Glomerular visceral epithelial cell (primary cell): ENCODE measurements around the gene NCOA3.
A peak's percentile ranks its signal among the peaks of the same experiment; 100 is the strongest.
"Not testable (repeated sequence)": the region's sequence is repeated elsewhere in the genome, so short reads cannot be mapped to it uniquely, and the experiment has no call there.

Experiments
- DNase-seq: peaks from one replicate; pipeline ENCODE4 v3.0.0-alpha.2; 2016; ENCODE audit errors: extremely low spot score

Gene NCOA3

GRCh38 chr20:47535994-47536393 lies 34.3 kb downstream of the NCOA3 start:
- no peak for DNase-seq

GRCh38 chr20:47540443-47541354 lies 39.0 kb downstream of the NCOA3 start:
- DNase-seq, result no peak

- no peak for DNase-seq
These were observed 39.8 kb downstream of the NCOA3 start for GRCh38 chr20:47541355-47541922.

DNA sequence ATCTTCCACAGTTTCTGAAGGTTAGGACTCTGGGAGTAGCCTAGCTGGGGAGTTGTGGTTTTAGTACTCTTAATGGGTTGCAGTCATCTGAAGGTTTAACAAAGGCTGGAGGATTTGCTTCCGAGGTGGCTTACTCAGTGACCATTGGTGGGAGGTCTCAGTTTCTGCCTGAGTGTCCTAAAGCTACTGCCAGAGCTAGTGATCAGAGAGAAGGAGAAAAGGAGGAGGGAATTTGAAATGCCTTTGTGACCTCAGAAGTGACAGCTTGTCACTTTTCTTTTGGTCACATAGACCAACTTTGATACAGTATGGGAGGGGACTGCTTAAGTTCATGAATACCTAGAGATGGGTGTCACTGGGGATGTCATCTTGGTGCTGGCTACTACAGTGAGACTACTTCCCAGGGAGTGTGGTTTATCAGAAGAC lies 41.3 kb downstream of the NCOA3 start:
- peak; percentile 71 for DNase-seq

- DNase-seq, result peak; percentile 88
These were observed 42.6 kb downstream of the NCOA3 start for GRCh38 chr20:47544240-47544639.

- no peak for DNase-seq
These were observed 43.2 kb downstream of the NCOA3 start for GRCh38 chr20:47544852-47545251.

DNA sequence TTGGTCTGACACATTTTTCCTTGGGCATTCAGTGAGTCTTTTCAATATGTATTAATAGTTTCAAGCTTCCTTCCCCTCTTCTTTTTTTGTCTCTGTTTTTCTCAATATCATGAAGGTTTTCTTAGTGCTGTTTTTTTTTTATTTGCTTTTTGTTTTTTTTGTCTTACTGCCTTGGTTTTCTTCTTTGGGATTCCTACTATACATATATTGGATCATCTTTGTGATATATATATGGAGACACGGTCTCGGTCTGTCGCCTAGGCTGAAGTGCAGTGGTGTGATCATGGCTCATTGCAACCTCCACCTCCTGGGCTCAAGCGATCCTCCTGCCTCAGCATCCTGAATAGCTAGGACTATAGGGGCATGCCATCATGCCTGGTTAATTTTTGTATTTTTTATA lies 43.8 kb downstream of the NCOA3 start:
- no peak for DNase-seq

DNA sequence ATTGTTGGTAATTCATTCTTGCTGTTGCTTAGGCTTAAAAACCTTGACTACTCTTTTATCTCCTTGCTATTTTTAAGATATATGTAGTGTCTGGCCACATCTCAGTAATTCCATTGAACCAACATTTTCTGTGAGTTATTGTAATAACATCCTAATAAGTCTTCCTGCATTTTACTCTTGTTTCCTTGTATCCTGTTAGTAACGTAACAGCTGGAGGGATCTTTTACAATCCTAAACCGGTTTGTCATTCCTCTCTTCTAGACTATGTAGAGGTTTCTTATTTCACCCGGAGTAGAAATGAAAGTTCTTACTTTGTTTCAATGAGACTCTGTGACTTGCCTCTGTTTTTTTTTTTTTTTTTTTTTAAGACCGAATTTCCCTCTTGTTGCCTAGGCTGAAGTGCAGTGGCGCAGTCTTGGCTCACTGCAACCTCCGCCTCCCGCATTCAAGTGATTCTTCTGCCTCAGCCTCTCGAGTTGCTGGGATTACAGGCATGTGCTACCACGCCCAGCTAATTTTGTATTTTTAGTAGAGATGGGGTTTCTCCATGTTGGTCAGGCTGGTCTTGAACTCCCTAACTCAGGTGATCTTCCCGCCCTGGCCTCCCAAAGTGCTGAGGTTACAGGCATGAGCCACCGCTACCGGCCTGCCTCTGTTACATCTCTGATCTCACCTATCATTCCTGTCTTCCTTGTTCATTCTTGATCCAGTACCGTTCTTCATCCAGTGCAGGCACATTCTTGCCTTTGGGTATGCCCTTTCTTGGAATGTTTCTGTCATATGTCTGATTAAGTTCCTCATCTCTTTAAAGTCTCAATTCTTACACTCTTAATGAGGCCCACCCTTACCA lies 44.7 kb downstream of the NCOA3 start:
- no peak for DNase-seq

- DNase-seq, result no peak
These were observed 45.3 kb downstream of the NCOA3 start for GRCh38 chr20:47547034-47547387.

- no peak for DNase-seq
These were observed 48.0 kb downstream of the NCOA3 start for GRCh38 chr20:47549671-47550070.

DNA sequence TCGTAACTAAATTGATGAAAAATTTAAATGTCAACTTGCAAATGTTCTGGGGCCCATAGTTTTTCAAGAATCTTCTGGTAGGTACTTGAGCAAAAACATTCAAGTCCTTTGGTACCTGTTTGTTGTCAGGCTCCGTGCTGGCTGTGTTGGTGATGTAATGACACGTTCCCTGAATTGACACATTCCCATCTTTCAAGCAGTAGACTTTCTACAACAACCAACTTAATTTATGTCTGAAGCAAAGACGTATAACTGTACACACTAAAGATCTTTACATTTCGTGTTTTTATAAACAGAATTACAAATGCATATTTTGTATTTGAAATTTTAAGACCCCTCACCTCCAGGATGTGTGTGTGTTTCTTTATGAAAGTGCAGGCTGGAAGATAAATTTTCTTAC lies 49.5 kb downstream of the NCOA3 start:
- no peak for DNase-seq

- peak; percentile 39 for DNase-seq
These were observed 50.2 kb downstream of the NCOA3 start for GRCh38 chr20:47551841-47552240.

DNA sequence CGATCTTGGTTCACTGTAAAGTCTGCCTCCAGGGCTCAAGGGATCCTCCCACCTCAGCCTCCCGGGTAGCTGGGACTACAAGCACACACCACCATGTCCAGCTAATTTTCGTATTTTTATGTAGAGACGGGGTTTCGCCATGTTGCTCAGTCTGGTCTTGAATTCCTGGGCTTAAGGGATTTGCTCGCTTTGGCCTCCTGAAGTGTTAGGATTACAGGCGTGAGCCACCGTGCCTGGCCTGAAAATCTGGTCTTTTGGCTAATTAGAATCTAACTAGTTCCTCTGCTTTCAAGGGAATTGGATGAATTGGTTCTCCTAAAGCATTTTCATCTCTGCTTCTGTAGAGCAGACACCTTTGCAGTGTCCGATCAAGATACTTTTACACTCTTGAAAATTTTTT lies 51.3 kb downstream of the NCOA3 start:
- DNase-seq, result no peak

- DNase-seq, result not testable (repeated sequence)
These were observed 52.0 kb downstream of the NCOA3 start for GRCh38 chr20:47553594-47554235.

DNA sequence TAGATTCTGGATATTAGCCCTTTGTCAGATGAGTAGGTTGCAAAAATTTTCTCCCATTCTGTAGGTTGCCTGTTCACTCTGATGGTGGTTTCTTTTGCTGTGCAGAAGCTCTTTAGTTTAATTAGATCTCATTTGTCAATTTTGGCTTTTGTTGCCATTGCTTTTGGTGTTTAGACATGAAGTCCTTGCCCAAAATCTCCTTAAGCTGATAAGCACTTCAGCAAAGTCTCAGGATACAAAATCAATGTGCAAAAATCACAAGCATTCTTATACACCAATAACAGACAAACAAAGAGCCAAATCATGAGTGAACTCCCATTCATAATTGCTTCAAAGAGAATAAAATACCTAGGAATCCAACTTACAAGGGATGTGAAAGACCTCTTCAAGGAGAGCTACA lies 52.6 kb downstream of the NCOA3 start:
- DNase-seq, result not testable (repeated sequence)

GRCh38 chr20:47557218-47557617 lies 55.5 kb downstream of the NCOA3 start:
- no peak for DNase-seq

DNA sequence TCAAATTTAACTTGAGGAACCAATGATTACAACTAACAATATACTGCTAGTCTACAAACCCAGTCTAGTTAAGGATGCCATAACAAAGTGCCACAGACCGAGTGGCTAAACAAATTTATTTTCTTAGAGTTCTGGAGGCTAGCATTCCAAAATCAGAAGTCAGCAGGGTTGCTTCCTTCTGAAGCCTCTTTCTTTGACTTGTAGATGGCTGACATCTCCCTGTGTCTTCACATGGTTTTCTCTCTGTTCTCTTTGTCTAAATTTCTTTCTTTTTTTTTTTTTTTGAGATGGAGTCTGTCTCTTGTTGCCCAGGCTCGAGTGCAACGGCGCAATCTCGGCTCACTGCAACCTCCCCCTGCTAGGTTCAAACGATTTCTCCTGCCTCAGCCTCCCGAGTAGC lies 56.1 kb downstream of the NCOA3 start:
- DNase-seq, result no peak

DNA sequence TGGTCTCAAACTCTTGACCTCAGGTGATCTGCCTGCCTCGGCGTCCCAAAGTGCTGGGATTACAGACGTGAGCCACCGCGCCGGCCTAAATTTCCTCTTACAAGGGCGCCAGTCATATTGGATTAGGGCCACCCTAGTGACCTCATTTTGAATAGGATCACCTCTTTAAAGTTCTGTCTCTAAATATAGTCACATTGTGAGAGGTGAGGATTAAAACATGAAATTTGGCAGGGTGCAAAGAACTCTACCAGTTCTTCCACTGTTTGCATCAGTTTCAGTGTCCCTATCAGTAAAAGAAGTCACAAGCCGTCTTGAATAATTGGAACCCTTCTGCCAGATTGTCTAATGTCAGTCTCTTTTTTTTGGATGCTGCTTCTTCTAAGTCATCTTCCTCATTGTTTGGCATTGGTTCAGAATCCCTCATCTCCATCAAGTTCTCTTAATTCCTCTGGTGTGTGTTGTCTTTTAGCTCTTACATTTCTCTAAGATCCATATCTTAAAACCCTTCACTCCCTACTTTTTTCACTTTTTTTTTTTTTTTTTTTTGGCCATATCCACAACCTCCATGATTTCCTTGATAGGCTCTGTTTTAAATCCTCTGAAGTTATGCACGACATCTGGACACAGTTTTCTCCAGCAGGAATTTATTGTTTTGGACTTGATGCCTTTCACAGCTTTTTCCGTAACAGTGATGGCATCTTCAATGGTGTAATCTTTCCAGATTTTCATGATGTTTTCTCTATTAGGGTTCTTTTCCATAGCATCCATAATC lies 56.8 kb downstream of the NCOA3 start:
- DNase-seq, result no peak

DNA sequence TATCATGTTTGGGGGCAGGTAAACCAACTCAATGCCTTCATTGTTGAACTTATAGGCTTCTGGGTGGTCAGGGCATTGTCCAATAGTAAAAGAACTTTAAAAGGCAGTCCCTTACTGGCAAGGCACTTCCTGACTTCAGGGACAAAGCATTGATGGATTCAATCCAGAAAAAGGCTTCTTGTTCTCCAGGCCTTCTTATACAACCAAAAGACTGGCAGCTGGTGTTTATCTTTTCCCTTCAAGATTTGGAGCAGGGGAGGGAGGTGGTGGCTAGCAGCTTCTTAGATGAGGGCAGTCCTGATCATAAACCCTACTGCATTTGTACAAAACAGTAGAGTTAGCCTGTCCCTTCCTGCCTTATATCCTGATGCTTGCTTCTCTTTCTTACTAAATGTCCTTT lies 57.5 kb downstream of the NCOA3 start:
- DNase-seq, result no peak

- DNase-seq, result peak; percentile 29
These were observed 59.5 kb downstream of the NCOA3 start for GRCh38 chr20:47561180-47561579.
